SK-N-SH (cell line): ENCODE data around the gene KLHL40. TPM values are rescaled to one million over a fixed set of nuclear protein-coding genes. Genes with fewer than 3 reads are reported as not detected.

Experiments
- CTCF ChIA-PET: fragments of 300-600, 350-600 bp; formaldehyde crosslinking; extraction: SDS; loops from one replicate; lab custom pipeline; 2021; lab: Yijun Ruan, JAX
- POLR2A ChIA-PET: fragments of 350-600 bp; sonication (Branson Sonifier 250); formaldehyde crosslinking; extraction: SDS; loops from one replicate; lab custom pipeline; 2020; ENCODE audit warnings: antibody characterized with exemption, inconsistent platforms; lab: Yijun Ruan, JAX
- DNase-seq: peaks from one replicate; pipeline ENCODE4 v3.0.0; 2012
- H2AFZ ChIP-seq: fragments of 200-600 bp; sonication (generic); 2 replicates; pipeline ENCODE4 v1.8.1; 2016; ENCODE audit warnings: antibody characterized with exemption, mild to moderate bottlenecking, low read depth
- H3F3A ChIP-seq: fragments of 200-600 bp; sonication (generic); replicated peaks from 2 replicates; pipeline ENCODE3; 2016; ENCODE audit warnings: antibody characterized with exemption, mild to moderate bottlenecking; ENCODE audit not compliant: insufficient read depth
- H3K27ac ChIP-seq, 2 experiments: fragments of 200-500 bp in 1 of 2; fragments of 200-600 bp in 1 of 2; sonication (Bioruptor generic) in 1 of 2; sonication (generic), shearing (Covaris generic) in 1 of 2; 2 replicates each; pipeline versions ENCODE4 v1.5.1 to v1.6.1; 2014 to 2016; ENCODE audit warnings: low read depth in 2 of 2, inconsistent platforms in 1 of 2, low read length in 1 of 2, mild to moderate bottlenecking in 1 of 2, mixed read lengths in 1 of 2
- H3K27me3 ChIP-seq: fragments of 200-600 bp; sonication (generic), shearing (Covaris generic); 2 replicates; pipeline ENCODE4 v1.6.1; 2016; ENCODE audit warnings: mixed run types; ENCODE audit not compliant: insufficient read depth
- H3K36me3 ChIP-seq, 2 experiments: fragments of 200-500 bp in 1 of 2; fragments of 200-600 bp in 1 of 2; sonication (Bioruptor generic) in 1 of 2; sonication (generic) in 1 of 2; replicated peaks in 1 of 2; 2 replicates each; pipeline versions ENCODE3 to v1.5.1; 2014 to 2016; ENCODE audit warnings: low read length in 1 of 2, mild to moderate bottlenecking in 1 of 2; ENCODE audit not compliant: insufficient read depth in 2 of 2, control insufficient read depth in 1 of 2
- H3K4me1 ChIP-seq, 2 experiments: fragments of 200-500 bp in 1 of 2; fragments of 200-600 bp in 1 of 2; sonication (Bioruptor generic) in 1 of 2; sonication (generic), shearing (Covaris generic) in 1 of 2; 2 replicates each; pipeline versions ENCODE4 v1.5.1 to v1.6.1; 2014 to 2016; ENCODE audit warnings: low read depth in 1 of 2, low read length in 1 of 2, mixed run types in 1 of 2; ENCODE audit not compliant: insufficient read depth in 2 of 2, control insufficient read depth in 1 of 2
- H3K4me2 ChIP-seq: fragments of 200-600 bp; sonication (generic), shearing (Covaris generic); 2 replicates; pipeline ENCODE4 v1.6.1; 2017; ENCODE audit warnings: mixed run types
- H3K4me3 ChIP-seq, 2 experiments: fragments of 200-500 bp in 1 of 2; fragments of 200-600 bp in 1 of 2; sonication (Bioruptor generic) in 1 of 2; sonication (generic), shearing (Covaris generic) in 1 of 2; 2 replicates each; pipeline versions ENCODE4 v1.5.1 to v1.8.1; 2014 to 2016; ENCODE audit warnings: low read depth in 2 of 2, inconsistent platforms in 1 of 2, low read length in 1 of 2, mild to moderate bottlenecking in 1 of 2, mixed read lengths in 1 of 2, moderate library complexity in 1 of 2
- H3K79me2 ChIP-seq: fragments of 200-600 bp; sonication (generic); 2 replicates; pipeline ENCODE4 v1.8.1; 2017; ENCODE audit warnings: mild to moderate bottlenecking; ENCODE audit not compliant: insufficient read depth
- H3K9ac ChIP-seq: fragments of 200-600 bp; sonication (generic); 2 replicates; pipeline ENCODE4 v1.6.1; 2017; ENCODE audit warnings: mixed run types
- H3K9me2 ChIP-seq: fragments of 200-600 bp; sonication (generic); 2 replicates; pipeline ENCODE4 v1.6.1; 2017; ENCODE audit warnings: mixed run types
- H3K9me3 ChIP-seq: fragments of 200-600 bp; sonication (generic); 2 replicates; pipeline ENCODE4 v1.6.1; 2017; ENCODE audit warnings: mixed run types, mild to moderate bottlenecking, moderate library complexity
- H4K20me1 ChIP-seq: fragments of 200-600 bp; sonication (generic); 2 replicates; pipeline ENCODE4 v1.6.1; 2017; ENCODE audit warnings: mild to moderate bottlenecking, mixed run types; ENCODE audit not compliant: insufficient read depth
- FOXJ3 ChIP-seq: sonication (generic); formaldehyde crosslinking; IDR thresholded peaks from 2 replicates; pipeline ENCODE4 v1.5.1; 2020; ENCODE audit warnings: mild to moderate bottlenecking, missing genetic modification reagents
- GATA2 ChIP-seq: sonication (generic); formaldehyde crosslinking; IDR thresholded peaks from 2 replicates; pipeline ENCODE4 v1.5.0; 2020; ENCODE audit warnings: mild to moderate bottlenecking, missing genetic modification reagents
- MEF2A ChIP-seq: IDR thresholded peaks from 2 replicates; pipeline ENCODE4 v1.4.0; 2012; ENCODE audit warnings: low read depth, borderline replicate concordance
- MXI1 ChIP-seq: IDR thresholded peaks from 2 replicates; pipeline ENCODE4 v1.6.1; 2012; ENCODE audit warnings: mild to moderate bottlenecking, low read depth, low read length, improper control_type of control experiment
- RCOR1 ChIP-seq: fragments of 150-350 bp; IDR thresholded peaks from 2 replicates; pipeline ENCODE4 v1.6.1; 2017; ENCODE audit warnings: antibody characterized with exemption, low read length
- RXRA ChIP-seq: IDR thresholded peaks from 2 replicates; pipeline ENCODE4 v1.4.0; 2012; ENCODE audit warnings: low read depth, mild to moderate bottlenecking, borderline replicate concordance
- TCF12 ChIP-seq: IDR thresholded peaks from 2 replicates; pipeline ENCODE4 v1.4.0; 2012
- USF2 ChIP-seq: fragments of 150-350 bp; IDR thresholded peaks from 2 replicates; pipeline ENCODE4 v1.6.1; 2017; ENCODE audit warnings: antibody characterized with exemption, low read length, low read depth, borderline replicate concordance
- YY1 ChIP-seq: IDR thresholded peaks from 2 replicates; pipeline ENCODE4 v1.4.0; 2012; ENCODE audit warnings: low read depth, mild to moderate bottlenecking
- WGBS: methylation state at CpG from one replicate; pipeline ENCODE4 v1.1.6; 2017; ENCODE audit warnings: low lambda C conversion rate; 5-methylcytosine and 5-hydroxymethylcytosine counted together
- polyA plus RNA-seq, 3 experiments: library from polyadenylated mRNA; depleted of rRNA; stranded (reverse); fragments of >200 nt; gene quantifications; 2 replicates each; pipeline ENCODE4 v1.2.3, GENCODE V29; 2012

The KLHL40 gene
- polyA plus RNA-seq, 1 of the 3 experiments (the other 2 are of a cell fraction) = not detected

- WGBS = 62% methylated on average over 6 of the region's 6 CpGs
- Histone ChIP-seq H4K20me1 (no peaks in the 10 kb centered on the region), H3K27me3 (no peaks in the 10 kb centered on the region; the same call in 1 of the 2 replicates), H3K9ac (no peak overlapping the region), H3K9me2 (no peaks in the 10 kb centered on the region), H3K27ac (peak overlapping the region in 1 of 2 experiments; percentile 45; a peak in 2 of 4 replicates), H3K79me2 (no peaks in the 10 kb centered on the region), H2AFZ (no peak overlapping the region), H3K9me3 (no peaks in the 10 kb centered on the region), H3K4me2 (no peak overlapping the region), H3F3A (no peaks in the 10 kb centered on the region), H3K4me1 (peaks cover 0 to 12% of the 10 kb centered on the region in 2 experiments; a peak in 1 of 4 replicates), H3K4me3 (no peak overlapping the region), H3K36me3 (no peaks in the 10 kb centered on the region)
- peak; percentile 49 for DNase-seq
- CTCF ChIA-PET = interaction anchor here (0.7 to 1.3 kb wide), 3 partner anchors 10 to 18 kb away, joined by 3 to 6 read pairs (median 3); no protein-coding TSS in a partner anchor
- POLR2A ChIA-PET = no interaction called here
- TF ChIP-seq FOXJ3 (CRISPR knock-in tag) (0 out of 2 replicates have a peak, but pooled peaks have one; percentile 35), RCOR1 (0 out of 2 replicates have a peak, but pooled peaks have one; percentile 25), USF2 (no peak), MXI1 (peak; percentile 59; the same call in 1 of the 2 replicates), RXRA (no peak), TCF12 (no peak), GATA2 (CRISPR knock-in tag) (peak; percentile 47; the same call in 1 of the 2 replicates)
Observed at GRCh38 chr3:42729404-42730145, 44.2 kb downstream of the KLHL40 start.

- CTCF ChIA-PET = no interaction called here
- H3K27me3 ChIP-seq = no peaks in the 10 kb centered on the region; the same call in 1 of the 2 replicates
Observed at GRCh38 chr3:42730294-42730693, 45.0 kb downstream of the KLHL40 start.

More at GRCh38 chr3:42730294-42730693, 45.0 kb downstream of the KLHL40 start:
- H4K20me1 ChIP-seq = no peaks in the 10 kb centered on the region
- 65% methylated on average over 9 of the region's 11 CpGs for WGBS
- no peaks in the 10 kb centered on the region for H3F3A ChIP-seq
- H3K4me3 ChIP-seq = no peak overlapping the region
- H2AFZ ChIP-seq = no peak overlapping the region
- H3K36me3 ChIP-seq = no peaks in the 10 kb centered on the region
- no peak overlapping the region for H3K9ac ChIP-seq
- POLR2A ChIA-PET = no interaction called here
- H3K27ac ChIP-seq = peak overlapping the region in 1 of 2 experiments; percentile 40; a peak in 1 of 4 replicates
- TF ChIP-seq YY1 (no peak), MEF2A (no peak), RXRA (no peak)
- H3K9me2 ChIP-seq = no peaks in the 10 kb centered on the region
- DNase-seq = no peak
- H3K79me2 ChIP-seq = no peaks in the 10 kb centered on the region
- no peak overlapping the region for H3K4me2 ChIP-seq
- no peaks in the 10 kb centered on the region for H3K9me3 ChIP-seq
- peaks cover 0 to 12% of the 10 kb centered on the region in 2 experiments; a peak in 1 of 4 replicates for H3K4me1 ChIP-seq
